ENCODE results near the gene GP1BB. TPM values are rescaled to one million over a fixed set of nuclear protein-coding genes. Genes with fewer than 3 reads are reported as not detected.

Gene GP1BB
- total and polyA plus RNA-seq, 9 donors = 7.9 to 25.2 (median 12.7) TPM

GRCh38 chr22:19705181-19705934 is 18.0 kb upstream of the GP1BB start:
- Histone ChIP-seq H3K4me1 (ENCODE audit: control insufficient read depth, insufficient read depth, low read length) (no peaks in the 10 kb centered on the region), H3K36me3 (ENCODE audit: control insufficient read depth, insufficient read depth, low read length) (no peaks in the 10 kb centered on the region), H3K27ac (ENCODE audit: low read length) (no peak overlapping the region), H3K9me3 (replicated peaks; ENCODE audit: control insufficient read depth, low read depth, low read length) (no peaks in the 10 kb centered on the region), H3K4me3 (ENCODE audit: low read length) (no peak overlapping the region), H3K27me3 (ENCODE audit: control insufficient read depth, insufficient read depth, low read length) (peaks cover 2% of the 10 kb centered on the region)
- no peak for DNase-seq
- WGBS (ENCODE audit: insufficient coverage) = 45% methylated on average over 10 of the region's 14 CpGs

DNA sequence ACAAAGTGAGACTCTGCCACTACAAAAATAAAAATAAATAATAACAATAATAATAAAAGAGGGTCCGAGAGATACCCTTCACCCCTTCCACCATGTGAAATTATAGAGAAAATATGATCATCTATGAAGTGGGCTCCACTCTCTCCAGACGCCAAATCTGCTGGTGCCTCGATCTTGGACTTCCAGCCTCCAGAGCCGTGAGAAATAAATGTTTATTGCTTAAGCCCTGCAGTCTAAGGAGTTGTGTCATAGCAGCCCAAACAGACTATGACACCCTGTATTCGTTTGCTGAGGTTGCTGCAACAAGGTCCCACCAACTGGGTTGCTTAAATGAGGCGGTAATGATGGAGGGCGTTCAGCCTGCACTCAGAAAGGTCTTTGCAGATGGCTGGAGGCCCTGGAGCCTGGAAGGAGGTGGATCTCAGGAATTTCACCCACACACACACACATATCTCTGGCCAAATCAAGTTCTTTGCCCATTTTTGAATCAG is 16.6 kb upstream of the GP1BB start:
- Histone ChIP-seq H3K27ac (ENCODE audit: low read length) (no peak overlapping the region), H3K4me1 (ENCODE audit: control insufficient read depth, insufficient read depth, low read length) (no peaks in the 10 kb centered on the region), H3K27me3 (ENCODE audit: control insufficient read depth, insufficient read depth, low read length) (peaks cover 2% of the 10 kb centered on the region), H3K4me3 (ENCODE audit: low read length) (no peak overlapping the region), H3K9me3 (replicated peaks; ENCODE audit: control insufficient read depth, low read depth, low read length) (no peaks in the 10 kb centered on the region), H3K36me3 (ENCODE audit: control insufficient read depth, insufficient read depth, low read length) (no peaks in the 10 kb centered on the region)
- 83% methylated on average over 2 of the region's 7 CpGs for WGBS (ENCODE audit: insufficient coverage)
- no peak for DNase-seq

DNA sequence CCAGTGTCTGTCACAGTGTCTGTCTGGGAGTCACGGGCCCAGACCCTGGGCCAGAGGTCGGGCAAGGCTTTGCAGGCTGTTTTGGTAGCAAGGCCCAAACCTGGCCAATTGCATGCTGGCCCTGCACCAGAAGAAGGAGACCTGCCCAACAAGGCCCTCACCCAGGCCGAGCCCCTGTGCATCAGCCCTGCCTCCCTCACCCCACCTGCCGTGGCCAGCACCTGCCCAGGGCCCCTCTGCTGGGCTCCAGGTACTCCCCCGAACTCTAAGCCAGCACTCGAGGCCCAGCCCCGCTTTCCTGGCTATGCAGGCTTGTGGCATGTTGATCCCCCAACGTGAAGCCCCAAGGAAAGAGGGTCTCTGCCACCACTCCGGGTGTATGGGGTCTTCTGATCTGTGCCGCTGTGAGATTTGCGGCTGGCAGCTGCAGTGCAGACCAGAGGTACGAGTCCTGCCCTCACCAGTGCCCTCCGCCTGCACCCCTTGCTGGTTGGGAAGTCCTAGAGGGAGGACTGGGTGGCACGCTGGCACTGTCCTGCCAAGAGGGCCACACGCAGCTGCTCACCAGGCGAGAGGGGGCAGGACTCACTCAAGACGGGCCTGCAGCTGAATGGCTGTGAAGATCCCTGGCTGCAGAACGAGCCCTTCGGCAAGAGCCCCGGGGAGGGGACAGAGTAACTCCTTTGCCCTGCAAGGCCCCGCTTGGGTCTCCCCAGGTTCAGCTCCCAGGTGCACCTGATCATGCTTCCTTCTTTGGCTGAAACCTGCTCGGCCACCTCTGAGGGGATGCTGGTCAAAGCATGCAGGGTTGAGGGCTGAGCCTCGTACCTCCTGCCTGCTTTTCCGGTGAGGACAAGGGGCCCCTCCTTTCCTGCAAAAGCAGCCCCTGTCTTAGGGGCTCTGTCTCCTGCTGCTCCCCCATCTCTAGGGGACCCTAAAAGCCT is 15.7 kb upstream of the GP1BB start:
- 76% methylated on average over 20 of the region's 24 CpGs for WGBS (ENCODE audit: insufficient coverage)
- Histone ChIP-seq H3K9me3 (replicated peaks; ENCODE audit: control insufficient read depth, low read depth, low read length) (no peaks in the 10 kb centered on the region), H3K4me1 (ENCODE audit: control insufficient read depth, insufficient read depth, low read length) (no peaks in the 10 kb centered on the region), H3K36me3 (ENCODE audit: control insufficient read depth, insufficient read depth, low read length) (no peaks in the 10 kb centered on the region), H3K27me3 (ENCODE audit: control insufficient read depth, insufficient read depth, low read length) (peaks cover 3% of the 10 kb centered on the region), H3K27ac (ENCODE audit: low read length) (no peak overlapping the region), H3K4me3 (ENCODE audit: low read length) (no peak overlapping the region)
- no peak for DNase-seq

- H3K36me3 ChIP-seq (ENCODE audit: control insufficient read depth, insufficient read depth, low read length) = no peaks in the 10 kb centered on the region
- H3K4me1 ChIP-seq (ENCODE audit: control insufficient read depth, insufficient read depth, low read length) = no peaks in the 10 kb centered on the region
- peaks cover 3% of the 10 kb centered on the region for H3K27me3 ChIP-seq (ENCODE audit: control insufficient read depth, insufficient read depth, low read length)
- no peak overlapping the region for H3K4me3 ChIP-seq (ENCODE audit: low read length)
- H3K9me3 ChIP-seq (replicated peaks; ENCODE audit: control insufficient read depth, low read depth, low read length) = no peaks in the 10 kb centered on the region
- peak; percentile 1 for DNase-seq
- no peak overlapping the region for H3K27ac ChIP-seq (ENCODE audit: low read length)
- 73% methylated on average over 14 of the region's 20 CpGs for WGBS (ENCODE audit: insufficient coverage)
These were observed 14.9 kb upstream of the GP1BB start for GRCh38 chr22:19708321-19709011.

DNA sequence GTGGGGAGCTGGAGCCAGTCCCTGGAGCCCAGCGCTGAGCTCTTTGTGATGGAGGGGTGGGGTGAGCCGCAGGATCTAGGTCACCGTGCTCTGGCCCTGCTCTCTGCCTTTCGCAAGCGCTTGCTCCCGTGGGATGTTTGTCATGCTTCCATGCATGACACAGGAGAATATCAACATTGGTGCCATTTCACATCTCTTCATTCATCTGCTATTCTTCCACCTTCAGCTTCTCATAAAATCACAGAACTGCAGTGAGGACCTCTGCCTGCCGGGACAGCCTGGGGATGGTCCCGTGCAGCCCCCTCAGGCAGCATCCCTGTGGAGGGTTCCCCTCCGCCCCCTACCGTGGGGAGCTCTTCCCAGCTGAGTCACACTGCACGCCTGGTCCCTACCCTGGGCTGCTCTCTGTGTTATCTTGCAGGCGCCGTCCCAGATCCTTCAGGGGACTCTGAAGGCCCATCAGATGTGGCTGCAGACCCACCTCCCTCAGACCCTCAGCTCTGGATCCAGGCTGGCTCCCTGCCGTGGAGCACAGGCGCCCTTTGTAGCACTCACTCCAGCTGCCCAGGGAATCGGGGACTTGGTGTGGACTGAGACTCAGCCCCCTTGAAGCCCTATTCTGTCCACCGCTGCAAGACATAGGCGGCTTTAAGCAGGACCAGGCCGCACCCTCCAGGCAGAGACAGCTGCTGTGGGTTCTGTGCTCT is 14.1 kb upstream of the GP1BB start:
- Histone ChIP-seq H3K36me3 (ENCODE audit: control insufficient read depth, insufficient read depth, low read length) (no peaks in the 10 kb centered on the region), H3K4me3 (ENCODE audit: low read length) (no peak overlapping the region), H3K27ac (ENCODE audit: low read length) (no peak overlapping the region), H3K4me1 (ENCODE audit: control insufficient read depth, insufficient read depth, low read length) (peaks cover 3% of the 10 kb centered on the region), H3K9me3 (replicated peaks; ENCODE audit: control insufficient read depth, low read depth, low read length) (no peaks in the 10 kb centered on the region), H3K27me3 (ENCODE audit: control insufficient read depth, insufficient read depth, low read length) (peaks cover 3% of the 10 kb centered on the region)
- DNase-seq = peak; percentile 8
- 67% methylated on average over 14 of the region's 19 CpGs for WGBS (ENCODE audit: insufficient coverage)

DNA sequence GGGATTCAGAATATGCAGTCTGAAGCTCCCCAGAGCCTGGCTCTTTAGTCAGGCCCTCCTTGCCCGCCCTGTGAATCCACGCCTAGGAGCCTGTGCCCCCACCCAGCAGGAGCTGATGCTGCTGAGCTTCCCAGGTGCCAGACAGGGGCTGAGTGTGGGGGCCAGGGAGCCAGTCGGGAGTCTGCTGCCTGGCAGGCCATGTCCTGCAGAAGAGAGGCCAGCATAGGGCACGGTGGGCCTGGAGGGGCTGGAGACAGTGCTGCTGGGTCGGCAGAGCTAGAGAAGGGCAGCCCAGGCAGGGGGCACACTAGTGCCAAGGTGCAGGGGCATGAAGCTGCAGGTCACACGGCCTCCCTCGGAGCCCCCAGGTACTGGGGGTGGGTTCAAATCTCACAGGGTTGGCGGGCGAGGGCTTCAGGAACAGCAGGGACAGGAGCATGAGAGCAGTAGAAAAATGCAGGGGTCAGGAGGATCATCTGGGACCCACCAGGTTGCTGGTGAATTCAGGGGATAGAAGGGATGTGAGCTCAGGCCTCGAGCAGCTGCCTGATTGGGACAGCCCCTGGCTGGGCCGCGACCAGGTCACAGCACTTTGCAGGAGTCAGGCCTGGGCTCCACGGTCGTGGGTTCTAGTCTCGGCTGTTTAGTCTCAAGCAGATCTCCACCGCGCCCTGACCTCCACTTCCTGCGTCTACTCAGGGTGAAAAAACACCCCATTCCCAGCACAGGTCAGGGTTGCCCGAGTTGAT is 13.1 kb upstream of the GP1BB start:
- Histone ChIP-seq H3K27me3 (ENCODE audit: control insufficient read depth, insufficient read depth, low read length) (peaks cover 3% of the 10 kb centered on the region), H3K4me1 (ENCODE audit: control insufficient read depth, insufficient read depth, low read length) (peaks cover 9% of the 10 kb centered on the region), H3K4me3 (ENCODE audit: low read length) (no peak overlapping the region), H3K36me3 (ENCODE audit: control insufficient read depth, insufficient read depth, low read length) (no peaks in the 10 kb centered on the region), H3K27ac (ENCODE audit: low read length) (no peak overlapping the region), H3K9me3 (replicated peaks; ENCODE audit: control insufficient read depth, low read depth, low read length) (no peaks in the 10 kb centered on the region)
- 78% methylated on average over 18 of the region's 19 CpGs for WGBS (ENCODE audit: insufficient coverage)
- DNase-seq = no peak

- Histone ChIP-seq H3K4me3 (ENCODE audit: low read length) (no peak overlapping the region), H3K27me3 (ENCODE audit: control insufficient read depth, insufficient read depth, low read length) (peaks cover 3% of the 10 kb centered on the region), H3K9me3 (replicated peaks; ENCODE audit: control insufficient read depth, low read depth, low read length) (no peaks in the 10 kb centered on the region), H3K36me3 (ENCODE audit: control insufficient read depth, insufficient read depth, low read length) (no peaks in the 10 kb centered on the region), H3K4me1 (ENCODE audit: control insufficient read depth, insufficient read depth, low read length) (peaks cover 14% of the 10 kb centered on the region), H3K27ac (ENCODE audit: low read length) (no peak overlapping the region)
- no peak for DNase-seq
- WGBS (ENCODE audit: insufficient coverage) = 96% methylated on average over 4 of the region's 6 CpGs
These were observed 12.6 kb upstream of the GP1BB start for GRCh38 chr22:19710769-19711106.

DNA sequence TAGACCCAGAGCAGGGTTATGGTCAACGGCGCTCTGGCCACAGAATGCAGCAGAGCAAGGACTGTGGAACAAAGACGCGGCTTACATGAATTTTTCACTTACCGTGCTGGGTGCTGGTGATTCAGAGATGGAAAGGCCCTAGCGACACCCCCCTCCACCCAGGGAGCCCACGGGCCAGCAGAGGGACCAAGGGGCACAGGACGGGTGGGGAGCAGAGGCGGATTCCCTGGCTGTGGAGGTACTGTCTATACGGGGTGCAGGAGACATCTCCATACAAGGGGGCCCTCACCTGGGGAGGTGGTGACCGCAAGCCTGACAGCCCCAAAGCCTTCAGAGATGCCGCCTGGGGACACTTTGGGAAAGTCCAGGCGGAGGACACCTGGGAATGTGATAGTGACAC is 10.1 kb upstream of the GP1BB start:
- no peak for DNase-seq
- whole genome bisulfite sequencing (ENCODE audit: insufficient coverage) = 92% methylated on average over 4 of the region's 13 CpGs
- Histone ChIP-seq H3K27ac (ENCODE audit: low read length) (no peak overlapping the region), H3K4me3 (ENCODE audit: low read length) (no peak overlapping the region), H3K9me3 (replicated peaks; ENCODE audit: control insufficient read depth, low read depth, low read length) (no peaks in the 10 kb centered on the region), H3K27me3 (ENCODE audit: control insufficient read depth, insufficient read depth, low read length) (peaks cover 3% of the 10 kb centered on the region), H3K4me1 (ENCODE audit: control insufficient read depth, insufficient read depth, low read length) (peaks cover 35% of the 10 kb centered on the region), H3K36me3 (ENCODE audit: control insufficient read depth, insufficient read depth, low read length) (no peaks in the 10 kb centered on the region)

DNA sequence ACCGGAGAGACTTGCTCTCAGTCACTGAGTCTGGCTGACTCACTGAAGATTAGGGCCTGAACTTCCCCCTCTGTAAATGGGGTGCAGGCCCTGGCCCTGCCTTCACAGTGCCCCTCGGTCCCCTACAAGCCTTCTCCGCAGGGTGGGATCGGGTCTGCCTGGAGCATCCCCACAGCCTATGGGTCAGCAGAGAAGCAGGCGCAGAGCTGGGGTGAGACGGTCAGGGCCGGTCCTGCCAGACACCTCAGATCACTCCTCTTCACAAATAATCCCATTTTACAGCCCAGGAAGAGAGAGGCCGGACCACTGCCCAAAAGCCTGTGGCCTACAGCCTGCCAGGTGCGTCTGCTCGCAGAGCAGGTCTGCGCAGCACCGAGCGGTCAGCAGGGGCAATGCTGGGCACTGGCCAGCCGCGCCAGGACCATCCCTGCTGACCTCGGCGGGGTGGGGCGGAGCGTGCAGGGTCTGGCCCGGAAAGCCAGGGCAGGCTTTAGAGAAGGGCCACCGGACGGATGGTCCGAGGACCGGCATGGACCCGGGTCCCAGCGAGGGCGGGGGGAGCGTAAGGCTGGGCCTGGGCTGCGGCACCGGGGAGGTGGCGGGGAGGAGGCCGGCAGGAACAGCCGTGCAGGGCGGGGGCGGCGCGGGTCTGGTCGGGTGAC is 9.6 kb upstream of the GP1BB start:
- DNase-seq = no peak
- H3K27me3 ChIP-seq (ENCODE audit: control insufficient read depth, insufficient read depth, low read length) = peaks cover 2% of the 10 kb centered on the region
- no peaks in the 10 kb centered on the region for H3K9me3 ChIP-seq (replicated peaks; ENCODE audit: control insufficient read depth, low read depth, low read length)
- WGBS (ENCODE audit: insufficient coverage) = 18% methylated on average over 36 of the region's 38 CpGs
- H3K4me3 ChIP-seq (ENCODE audit: low read length) = peak overlapping the region; percentile 38
- peaks cover 39% of the 10 kb centered on the region for H3K4me1 ChIP-seq (ENCODE audit: control insufficient read depth, insufficient read depth, low read length)
- H3K27ac ChIP-seq (ENCODE audit: low read length) = no peak overlapping the region
- H3K36me3 ChIP-seq (ENCODE audit: control insufficient read depth, insufficient read depth, low read length) = no peaks in the 10 kb centered on the region

Measured in muscle of leg (tissue), 11 donors.